T-cell (primary cell): ENCODE results near the gene PRRT3. TPM values are rescaled to one million over a fixed set of nuclear protein-coding genes. Genes with fewer than 3 reads are reported as not detected.

Source experiments
- ATAC-seq, 4 experiments: fragments of 200-7000 bp in 3 of 4; fragments of 150-1000 bp in 1 of 4; cut with Tn5 transposase; replicated peaks in 1 of 4; 1 replicate in 3 of 4; 2 replicates in 1 of 4; pipeline ENCODE4 v1.10.0; 2021; ENCODE audit warnings: moderate library complexity in 3 of 4, mild to moderate bottlenecking in 2 of 4, moderate number of reproducible peaks in 1 of 4
- CTCF ChIA-PET, 2 donors: fragments of 300-600 bp; sonication (Branson Sonifier 250); formaldehyde crosslinking; loops; one replicate each; lab custom pipeline; 2022; ENCODE audit warnings: antibody characterized with exemption in 2 of 2; lab: Charles Lee
- POLR2A ChIA-PET, 2 donors: fragments of 300-600 bp; sonication (Branson Sonifier 250); formaldehyde crosslinking; loops; one replicate each; lab custom pipeline; 2022; ENCODE audit warnings: antibody characterized with exemption in 2 of 2; lab: Charles Lee
- DNase-seq, 35 experiments: peaks; one replicate each; pipeline versions ENCODE4 v3.0.0 to v3.0.0-alpha.2; 2013 to 2023
- H3K27ac ChIP-seq: one replicate; pipeline ENCODE4 v1.5.1; 2013; ENCODE audit warnings: low read length
- H3K27me3 ChIP-seq, 2 experiments: replicated peaks in 1 of 2; 1 replicate in 1 of 2; 2 replicates in 1 of 2; pipeline versions ENCODE4 v1.6.1 to v1.7.0; 2013; ENCODE audit warnings: low read length in 1 of 2, mixed read lengths in 1 of 2; ENCODE audit not compliant: control insufficient read depth in 2 of 2, insufficient read depth in 2 of 2; ENCODE audit errors: extremely low read depth in 1 of 2
- H3K36me3 ChIP-seq, 2 donors: 1 replicate in 1 of 2; 2 replicates in 1 of 2; pipeline versions ENCODE4 v1.6.1 to v1.7.0; 2013; ENCODE audit warnings: low read length in 1 of 2; ENCODE audit not compliant: control insufficient read depth in 2 of 2, insufficient read depth in 1 of 2; ENCODE audit errors: extremely low read depth in 1 of 2
- H3K4me1 ChIP-seq, 2 experiments: 1 replicate in 1 of 2; 2 replicates in 1 of 2; pipeline versions ENCODE4 v1.6.1 to v1.7.0; 2013; ENCODE audit warnings: low read length in 2 of 2, mixed read lengths in 1 of 2; ENCODE audit not compliant: insufficient read depth in 2 of 2, control insufficient read depth in 1 of 2; ENCODE audit errors: extremely low read depth in 1 of 2
- H3K4me3 ChIP-seq, 2 donors: 1 replicate in 1 of 2; 2 replicates in 1 of 2; pipeline versions ENCODE4 v1.5.1 to v1.7.0; 2013; ENCODE audit warnings: mild to moderate bottlenecking in 2 of 2, low read length in 1 of 2, moderate library complexity in 1 of 2; ENCODE audit not compliant: control insufficient read depth in 1 of 2; ENCODE audit errors: extremely low read depth in 1 of 2
- H3K9me3 ChIP-seq: 2 replicates; pipeline ENCODE4 v1.7.0; 2013
- H3K27ac Mint-ChIP-seq, 2 donors: one replicate each; pipeline ENCODE4 v1.8.0; 2020 to 2021; ENCODE audit warnings: mild to moderate bottlenecking in 2 of 2, mixed read lengths in 2 of 2
- H3K27me3 Mint-ChIP-seq, 2 donors: one replicate each; pipeline ENCODE4 v1.8.0; 2021 to 2022; ENCODE audit warnings: mixed read lengths in 2 of 2
- H3K36me3 Mint-ChIP-seq: one replicate; pipeline ENCODE4 v1.8.0; 2021; ENCODE audit warnings: mixed read lengths
- H3K4me1 Mint-ChIP-seq, 3 donors: one replicate each; pipeline ENCODE4 v1.8.0; 2020 to 2022; ENCODE audit warnings: mixed read lengths in 3 of 3, mild to moderate bottlenecking in 1 of 3
- H3K4me3 Mint-ChIP-seq, 3 donors: one replicate each; pipeline ENCODE4 v1.8.0; 2020 to 2022; ENCODE audit warnings: mild to moderate bottlenecking in 3 of 3, mixed read lengths in 3 of 3, moderate library complexity in 3 of 3
- H3K9me3 Mint-ChIP-seq, 3 donors: one replicate each; pipeline ENCODE4 v1.8.0; 2020 to 2022; ENCODE audit warnings: mixed read lengths in 3 of 3
- WGBS: methylation state at CpG from one replicate; pipeline ENCODE4 v1.1.5; 2013; ENCODE audit warnings: missing lambda C conversion rate; ENCODE audit not compliant: insufficient coverage; 5-methylcytosine and 5-hydroxymethylcytosine counted together
- total RNA-seq, 35 experiments: library from RNA in 6 of 35; stranded (reverse) in 6 of 35; fragments of 120-200 nt in 1 of 35; gene quantifications; one replicate each; pipeline versions ENCODE4 v1.2.1 to v1.2.4 and lab custom pipeline; 2013 to 2026

Gene PRRT3
- total RNA-seq, 5 donors from 2014 or later (not counting 1 experiment from before 2014, with no cell fraction given), result 6.6 to 10.5 (median 9.2) TPM

GRCh38 chr3:9938966-9939365 lies 13.2 kb downstream of the PRRT3 start:
- no peak overlapping the region for H3K27ac Mint-ChIP-seq

GRCh38 chr3:9937486-9938238 lies 14.5 kb downstream of the PRRT3 start:
- H3K36me3 Mint-ChIP-seq, result peaks cover 25% of the 10 kb centered on the region

More at GRCh38 chr3:9938966-9939365, 13.2 kb downstream of the PRRT3 start:
- Mint-ChIP-seq H3K9me3 (no peaks in the 10 kb centered on the region), H3K27me3 (no peaks in the 10 kb centered on the region), H3K4me1 (peaks cover 21 to 24% (median 22%) of the 10 kb centered on the region in 3 donors), H3K4me3 (no peak overlapping the region), H3K36me3 (peaks cover 30% of the 10 kb centered on the region)
- POLR2A ChIA-PET, result no interaction called here
- no peak for DNase-seq
- Histone ChIP-seq H3K9me3 (no peaks in the 10 kb centered on the region), H3K4me3 (no peak overlapping the region), H3K36me3 (peaks cover 8 to 34% of the 10 kb centered on the region in 2 donors), H3K27ac (no peak overlapping the region), H3K27me3 (no peaks in the 10 kb centered on the region), H3K4me1 (peaks cover 13 to 21% of the 10 kb centered on the region in 2 experiments)
- ATAC-seq, result no peak
- CTCF ChIA-PET, result no interaction called here
- WGBS, result no CpG with 5 or more reads among the region's 2 CpGs

GRCh38 chr3:9935966-9936510 lies 16.2 kb downstream of the PRRT3 start:
- 100% methylated on average over 1 of the region's 5 CpGs for WGBS
- Mint-ChIP-seq H3K4me1 (peaks cover 33 to 41% (median 36%) of the 10 kb centered on the region in 3 donors), H3K27ac (peak overlapping the region in 1 of 2 donors; percentile 98), H3K36me3 (peaks cover 22% of the 10 kb centered on the region), H3K27me3 (no peaks in the 10 kb centered on the region), H3K4me3 (peak overlapping the region in 1 of 3 donors; percentile 89), H3K9me3 (no peaks in the 10 kb centered on the region)
- H3K4me1 ChIP-seq, result peaks cover 15 to 40% of the 10 kb centered on the region in 2 experiments
- ChIA-PET CTCF (interaction anchor here (1.2 to 1.8 kb wide), 3 partner anchors 10 to 52 kb away, joined by 4 to 11 read pairs (median 7); no protein-coding TSS in a partner anchor), POLR2A (no interaction called here)
- H3K27me3 ChIP-seq, result no peaks in the 10 kb centered on the region
- H3K9me3 ChIP-seq, result no peaks in the 10 kb centered on the region
- peaks cover 1 to 22% of the 10 kb centered on the region in 2 donors for H3K36me3 ChIP-seq
- ATAC-seq (no peak), DNase-seq (no peak)
- no peak overlapping the region for H3K27ac ChIP-seq
- no peak overlapping the region for H3K4me3 ChIP-seq

More at GRCh38 chr3:9937486-9938238, 14.5 kb downstream of the PRRT3 start:
- Histone ChIP-seq H3K4me3 (no peak overlapping the region), H3K27me3 (no peaks in the 10 kb centered on the region), H3K4me1 (peaks cover 13 to 30% of the 10 kb centered on the region in 2 experiments), H3K36me3 (peaks cover 7 to 29% of the 10 kb centered on the region in 2 donors), H3K9me3 (no peaks in the 10 kb centered on the region), H3K27ac (no peak overlapping the region)
- no peaks in the 10 kb centered on the region for H3K9me3 Mint-ChIP-seq
- no peaks in the 10 kb centered on the region for H3K27me3 Mint-ChIP-seq
- no peak overlapping the region for H3K27ac Mint-ChIP-seq
- WGBS, result 98% methylated on average over 9 of the region's 13 CpGs
- POLR2A ChIA-PET, result no interaction called here
- H3K4me3 Mint-ChIP-seq, result no peak overlapping the region
- CTCF ChIA-PET, result no interaction called here
- ATAC-seq (no peak), DNase-seq (no peak)
- peaks cover 24 to 28% (median 25%) of the 10 kb centered on the region in 3 donors for H3K4me1 Mint-ChIP-seq

- Histone ChIP-seq H3K36me3 (peaks cover 0 to 18% of the 10 kb centered on the region in 2 donors), H3K27ac (no peak overlapping the region), H3K27me3 (no peaks in the 10 kb centered on the region), H3K4me1 (peaks cover 15 to 40% of the 10 kb centered on the region in 2 experiments), H3K4me3 (peak overlapping the region; percentile 75 to 77), H3K9me3 (no peaks in the 10 kb centered on the region)
- 25% methylated on average over 3 of the region's 4 CpGs for WGBS
- Mint-ChIP-seq H3K4me1 (peaks cover 36 to 47% (median 36%) of the 10 kb centered on the region in 3 donors), H3K4me3 (peak overlapping the region; percentile 89 to 98 (median 94)), H3K9me3 (no peaks in the 10 kb centered on the region), H3K36me3 (peaks cover 19% of the 10 kb centered on the region), H3K27ac (peak overlapping the region; percentile 58 to 98), H3K27me3 (no peaks in the 10 kb centered on the region)
- ATAC-seq, result no peak
- DNase-seq, result no peak
- CTCF ChIA-PET, result interaction anchor here (0.6 to 1.8 kb wide), 7 partner anchors 11 to 806 kb away, joined by 3 to 11 read pairs (median 4); no protein-coding TSS in a partner anchor
- POLR2A ChIA-PET, result interaction anchor here (0.6 to 1.2 kb wide), 4 partner anchors 11 to 502 kb away, joined by 3 to 4 read pairs (median 4); partner anchors contain the start of genes EMC3 (in 1 of the 2) and JAGN1 (in 1 of the 2)
Measured at GRCh38 chr3:9934993-9935392, 17.2 kb downstream of the PRRT3 start.

- Histone ChIP-seq H3K27ac (peak overlapping the region; percentile 90), H3K4me1 (peaks cover 15 to 40% of the 10 kb centered on the region in 2 experiments), H3K27me3 (no peaks in the 10 kb centered on the region), H3K4me3 (peak overlapping the region; percentile 75 to 77), H3K9me3 (no peaks in the 10 kb centered on the region), H3K36me3 (peaks cover 0 to 18% of the 10 kb centered on the region in 2 donors)
- Mint-ChIP-seq H3K4me3 (peak overlapping the region; percentile 89 to 98 (median 94)), H3K27ac (peak overlapping the region; percentile 96 to 98), H3K4me1 (peaks cover 36 to 47% (median 36%) of the 10 kb centered on the region in 3 donors), H3K27me3 (no peaks in the 10 kb centered on the region), H3K36me3 (peaks cover 19% of the 10 kb centered on the region), H3K9me3 (no peaks in the 10 kb centered on the region)
- DNase-seq (peak in 28 of 35 experiments; percentile 14 to 66 (median 39)), ATAC-seq (peak in 1 of 4 experiments; percentile 3)
- 12% methylated on average over 8 of the region's 11 CpGs for WGBS
- CTCF ChIA-PET, result interaction anchor here (0.6 to 3.3 kb wide), 7 partner anchors 10 to 353 kb away, joined by 3 to 21 read pairs (median 11); partner anchors contain the start of genes EMC3 (in 1 of the 2) and PRRT3 (in 1 of the 2)
- POLR2A ChIA-PET, result interaction anchor here (0.6 to 2.2 kb wide), 10 partner anchors 12 to 1338 kb away, joined by 3 to 14 read pairs (median 4); partner anchors contain the start of genes ATG7 (in 1 of the 2), EMC3 (in 1 of the 2), FANCD2 (in 1 of the 2) and IL17RE (in 1 of the 2)
Measured at GRCh38 chr3:9934235-9934621, 18.0 kb downstream of the PRRT3 start.
